NCI-H2029 treated with DMSO at 0.1 percent for 48 hours (cell line): ENCODE measurements around the gene DES.
"Not testable (repeated sequence)": the region's sequence is repeated elsewhere in the genome, so short reads cannot be mapped to it uniquely, and the experiment has no call there.

Source experiments
- DNase-seq: peaks from one replicate; lab custom pipeline; 2025; lab: John Stamatoyannopoulos, UW

Gene DES

DNA sequence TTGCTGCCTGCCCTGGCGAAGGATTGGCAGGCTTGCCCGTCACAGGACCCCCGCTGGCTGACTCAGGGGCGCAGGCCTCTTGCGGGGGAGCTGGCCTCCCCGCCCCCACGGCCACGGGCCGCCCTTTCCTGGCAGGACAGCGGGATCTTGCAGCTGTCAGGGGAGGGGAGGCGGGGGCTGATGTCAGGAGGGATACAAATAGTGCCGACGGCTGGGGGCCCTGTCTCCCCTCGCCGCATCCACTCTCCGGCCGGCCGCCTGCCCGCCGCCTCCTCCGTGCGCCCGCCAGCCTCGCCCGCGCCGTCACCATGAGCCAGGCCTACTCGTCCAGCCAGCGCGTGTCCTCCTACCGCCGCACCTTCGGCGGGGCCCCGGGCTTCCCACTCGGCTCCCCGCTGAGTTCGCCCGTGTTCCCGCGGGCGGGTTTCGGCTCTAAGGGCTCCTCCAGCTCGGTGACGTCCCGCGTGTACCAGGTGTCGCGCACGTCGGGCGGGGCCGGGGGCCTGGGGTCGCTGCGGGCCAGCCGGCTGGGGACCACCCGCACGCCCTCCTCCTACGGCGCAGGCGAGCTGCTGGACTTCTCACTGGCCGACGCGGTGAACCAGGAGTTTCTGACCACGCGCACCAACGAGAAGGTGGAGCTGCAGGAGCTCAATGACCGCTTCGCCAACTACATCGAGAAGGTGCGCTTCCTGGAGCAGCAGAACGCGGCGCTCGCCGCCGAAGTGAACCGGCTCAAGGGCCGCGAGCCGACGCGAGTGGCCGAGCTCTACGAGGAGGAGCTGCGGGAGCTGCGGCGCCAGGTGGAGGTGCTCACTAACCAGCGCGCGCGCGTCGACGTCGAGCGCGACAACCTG is at the start of gene DES:
TSS of gene DES (plus strand) at position 223 of the 857 bp plus-strand sequence. CDS start at position 309, 86 bp downstream.
- no peak for DNase-seq

DNA sequence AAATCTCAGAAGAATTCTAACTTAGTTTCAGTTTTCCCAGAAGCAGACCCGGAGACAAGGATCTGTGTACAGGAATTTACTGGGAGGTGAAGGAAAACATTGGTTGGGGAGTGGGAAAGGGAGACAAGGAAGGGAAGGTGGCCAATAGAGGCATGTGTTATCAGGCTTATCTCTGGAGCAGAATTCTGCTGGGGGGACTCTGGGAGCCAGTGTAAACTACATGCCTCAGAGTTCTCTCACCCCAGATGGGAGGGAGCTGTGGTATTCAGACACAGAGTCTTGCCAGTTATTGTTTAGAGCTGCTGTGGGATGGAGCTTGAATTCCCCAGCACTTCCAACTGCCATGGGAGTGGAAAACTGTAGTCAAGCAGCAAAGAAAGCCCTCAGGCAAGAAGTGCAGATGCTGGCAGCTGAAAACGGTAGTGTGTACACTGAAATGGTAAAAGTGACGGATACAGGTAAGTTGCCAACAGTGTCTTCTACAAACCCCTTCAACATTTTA is 49.4 kb upstream of the DES start:
- DNase-seq, result no peak

GRCh38 chr2:219369447-219369861 is 48.7 kb upstream of the DES start:
- DNase-seq, result peak; percentile 40

DNA sequence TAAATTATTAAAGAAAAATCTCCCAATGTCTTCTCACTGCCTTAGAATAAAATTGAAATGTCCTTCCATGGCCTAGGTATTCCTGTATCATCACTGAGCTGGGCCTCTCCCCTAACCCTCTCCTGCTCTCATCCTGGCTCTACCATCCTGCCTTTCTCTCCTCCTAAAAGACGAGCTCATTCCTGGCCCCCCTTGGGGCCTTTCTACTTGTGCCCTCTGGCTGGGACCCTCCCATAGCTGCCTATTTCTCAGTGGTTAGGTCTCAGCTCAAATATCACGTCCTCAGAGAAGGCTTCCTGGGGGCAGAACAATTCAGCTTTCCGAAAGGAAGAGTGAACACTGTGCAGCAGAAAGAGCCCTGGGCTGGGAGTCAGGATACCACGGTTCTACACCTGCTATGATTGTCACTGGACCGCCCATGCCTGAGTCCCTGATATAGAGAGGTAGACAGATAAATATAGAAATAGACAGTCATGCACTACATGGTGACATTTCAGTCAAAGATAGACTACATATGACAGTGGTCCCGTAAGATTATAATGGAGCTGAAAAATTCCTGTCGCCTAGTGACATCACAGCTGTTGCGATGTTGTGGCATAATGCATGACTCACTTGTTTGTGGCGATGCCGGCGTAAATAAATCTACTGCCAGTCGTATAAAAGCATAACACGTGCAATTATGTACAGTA is 39.9 kb upstream of the DES start:
- no peak for DNase-seq

- no peak for DNase-seq
Observed at GRCh38 chr2:219380926-219381325, 37.3 kb upstream of the DES start.

- DNase-seq, result no peak
Observed at GRCh38 chr2:219381448-219381847, 36.7 kb upstream of the DES start.

DNA sequence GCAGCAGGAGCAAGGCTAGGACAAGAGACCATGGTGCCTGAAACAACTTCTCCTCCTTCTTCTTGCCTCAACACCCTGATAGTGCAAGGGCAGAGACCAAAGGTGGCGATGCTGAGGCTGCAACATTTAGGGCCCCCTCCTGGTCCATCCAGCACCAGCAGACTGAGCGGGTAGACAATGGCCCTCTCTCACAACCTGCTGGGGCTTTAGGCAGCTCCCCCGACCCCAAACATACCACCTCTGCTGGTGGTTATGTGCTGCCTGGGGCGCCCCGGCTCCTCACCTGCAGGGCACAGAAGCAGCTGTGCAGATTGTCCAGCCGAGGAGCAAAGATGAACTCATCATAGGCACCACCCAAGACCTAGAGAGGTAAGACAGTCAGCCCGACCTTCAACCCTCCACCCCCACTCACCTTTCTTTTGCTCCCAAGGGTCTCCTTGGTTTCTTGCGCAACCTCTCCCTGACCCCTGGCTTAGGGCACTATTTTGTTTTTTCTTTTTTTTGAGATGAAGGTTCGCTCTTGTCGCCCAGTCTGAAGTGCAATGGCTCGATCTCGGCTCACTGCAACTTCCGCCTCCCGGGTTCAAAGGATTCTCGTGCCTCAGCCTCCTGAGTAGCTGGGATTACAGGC is 34.0 kb upstream of the DES start:
- no peak for DNase-seq

DNA sequence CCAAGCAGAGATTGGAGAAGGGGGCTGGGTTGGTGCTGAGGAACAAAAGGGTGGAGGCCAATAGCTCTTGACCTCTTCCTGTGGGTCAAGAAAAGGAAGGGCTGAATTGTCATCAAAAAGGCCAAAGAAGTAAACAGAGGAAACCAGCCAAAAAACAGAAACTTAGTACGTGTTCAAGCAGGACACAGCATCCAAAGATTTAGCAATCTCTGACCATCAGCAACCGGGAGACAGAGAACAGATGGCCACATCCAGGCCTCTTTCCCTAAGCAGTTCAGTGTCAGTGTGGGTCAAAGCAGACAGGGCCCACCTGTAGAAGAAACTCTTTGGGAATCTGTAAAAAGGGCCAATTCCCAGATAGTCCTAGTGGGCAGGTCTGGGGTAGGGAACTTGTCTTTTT is 33.3 kb upstream of the DES start:
- no peak for DNase-seq

- no peak for DNase-seq
Observed at GRCh38 chr2:219385958-219386520, 32.1 kb upstream of the DES start.

- DNase-seq, result no peak
Observed at GRCh38 chr2:219386532-219387280, 31.5 kb upstream of the DES start.

GRCh38 chr2:219387306-219388120 is 30.7 kb upstream of the DES start, which contains the start of gene DNPEP:
DNPEP (minus strand) TSS chr2:219387912; CDS start chr2:219387794, 118 bp downstream.
- no peak for DNase-seq

- peak; percentile 74 for DNase-seq
Observed at GRCh38 chr2:219388121-219388906, 29.9 kb upstream of the DES start.

- no peak for DNase-seq
Observed at GRCh38 chr2:219388907-219389156, 29.3 kb upstream of the DES start.

DNA sequence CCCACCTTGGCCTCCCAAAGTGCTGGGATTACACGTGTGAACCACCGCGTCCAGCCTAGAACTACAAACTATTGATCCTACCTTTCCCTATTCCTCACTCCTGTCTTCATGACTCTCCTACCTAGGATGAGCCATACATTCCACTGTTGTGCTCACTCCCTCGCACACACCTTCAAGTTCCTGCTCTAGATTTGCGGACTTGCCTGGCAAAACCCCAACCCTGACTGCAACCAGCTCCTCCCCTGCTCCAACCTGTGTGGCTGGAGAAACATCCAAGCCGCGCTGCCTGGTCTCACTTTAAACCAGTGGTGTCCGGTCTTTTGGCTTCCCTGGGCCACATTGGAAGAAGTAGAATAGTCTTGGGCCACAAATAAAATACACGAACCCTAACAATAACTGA is 25.4 kb upstream of the DES start:
- no peak for DNase-seq

- DNase-seq, result not testable (repeated sequence)
Observed at GRCh38 chr2:219395056-219395455, 23.1 kb upstream of the DES start.

GRCh38 chr2:219395609-219396008 is 22.6 kb upstream of the DES start:
- DNase-seq, result no peak

DNA sequence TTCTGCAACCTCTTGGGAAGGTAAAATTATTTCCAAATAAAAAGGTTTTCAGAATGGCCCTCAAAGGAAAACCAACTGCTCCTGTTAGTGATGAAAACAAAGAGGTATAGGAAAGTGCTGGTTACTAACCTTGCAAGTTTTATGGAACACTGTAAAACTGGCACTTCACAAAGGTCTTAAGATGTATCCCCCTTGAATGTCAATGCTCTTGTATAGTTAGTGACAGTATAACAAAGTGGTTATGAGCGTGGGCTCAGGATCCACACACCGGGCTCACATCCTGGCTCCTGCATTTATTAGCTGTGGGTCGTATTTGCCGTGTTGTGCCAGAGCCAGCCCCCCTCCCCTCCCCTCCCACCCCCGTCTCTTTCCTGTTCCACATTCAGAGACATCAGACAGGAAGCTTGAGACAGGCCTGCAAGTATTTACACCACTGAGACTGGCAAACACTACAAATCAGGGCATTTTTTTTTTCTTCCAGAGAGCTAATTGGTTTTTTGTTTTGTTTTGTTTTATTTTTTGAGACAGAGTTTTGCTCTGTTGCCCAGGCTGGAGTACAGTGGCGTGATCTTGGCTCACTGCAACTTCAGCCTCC is 21.2 kb upstream of the DES start:
- DNase-seq, result peak; percentile 61

DNA sequence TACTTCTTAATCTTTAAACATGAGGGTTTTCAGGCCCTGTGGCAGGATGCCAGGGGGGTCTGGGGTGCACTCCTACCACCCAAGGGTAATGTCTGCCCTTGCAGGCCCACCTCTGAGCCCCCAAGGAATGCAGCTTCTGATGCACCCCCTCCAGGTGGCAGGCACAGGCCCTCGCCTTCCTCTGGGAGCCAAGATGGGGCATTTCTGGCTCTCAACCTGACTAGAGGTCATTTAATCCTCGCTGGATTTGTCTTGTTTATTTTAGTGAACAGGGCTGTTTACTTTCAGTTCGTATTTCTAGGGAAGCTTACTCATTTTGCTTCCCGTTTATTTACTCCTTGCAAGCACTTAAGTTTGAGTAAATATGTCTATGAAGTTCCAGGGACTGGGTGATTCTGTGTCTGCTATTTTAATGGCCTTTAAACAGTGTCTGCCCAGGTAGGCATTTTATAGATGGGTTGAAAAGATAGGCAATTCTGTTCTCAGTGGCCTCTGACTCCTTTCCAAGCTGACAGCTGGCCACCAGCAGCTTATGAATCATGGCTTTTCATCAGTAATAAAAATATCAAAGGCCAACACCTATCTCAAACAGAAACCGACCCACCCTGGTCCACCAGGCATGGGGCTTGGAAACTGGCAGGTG is 19.3 kb upstream of the DES start:
- peak; percentile 76 for DNase-seq
